Measurements from ENCODE around the gene ZNF865.

GRCh38 chr19:55625004-55625326 is 19.5 kb downstream of the ZNF865 start:
- no peak for TF ChIP-seq CTCF (IDR thresholded peaks at IDR 0.05)
- TF ChIP-seq POLR2A (IDR thresholded peaks at IDR 0.05) = no peak
- TF ChIP-seq POLR2AphosphoS5 (IDR thresholded peaks at IDR 0.05) = no peak
